Measurements from ENCODE around the gene DNM3. TPM values are rescaled to one million over a fixed set of nuclear protein-coding genes. Genes with fewer than 3 reads are reported as not detected.
"Not testable (repeated sequence)": the region's sequence is repeated elsewhere in the genome, so short reads cannot be mapped to it uniquely, and the experiment has no call there.

DNM3 gene
- total RNA-seq, 1 donor from 2014 or later: 1.1 TPM

DNA sequence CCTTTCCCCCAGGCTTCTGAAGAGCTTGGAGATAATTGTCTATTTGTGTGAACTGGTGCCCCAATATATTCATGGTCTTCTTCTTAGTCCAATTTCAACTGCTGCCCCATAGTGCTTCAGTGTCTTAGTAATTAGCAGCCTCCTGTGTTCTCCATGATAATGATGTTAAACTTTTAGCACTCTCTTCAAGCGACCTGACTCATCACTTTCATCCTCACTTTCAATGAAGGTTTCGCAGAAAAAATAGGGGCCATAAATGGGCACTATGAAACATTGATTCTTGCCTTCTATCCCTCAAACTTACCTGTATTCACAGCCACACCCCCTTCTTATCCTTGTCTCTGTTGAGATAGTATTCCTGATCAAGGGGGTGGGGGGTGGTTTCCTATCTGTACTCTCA lies 210.6 kb downstream of the DNM3 start:
- H4K20me1 ChIP-seq (ENCODE audit: low read depth): no peaks in the 10 kb centered on the region
- peaks cover 2% of the 10 kb centered on the region for H3K36me3 Mint-ChIP-seq
- no peaks in the 10 kb centered on the region for H3K9me3 Mint-ChIP-seq
- no peaks in the 10 kb centered on the region for H3K27me3 Mint-ChIP-seq (ENCODE audit: insufficient read depth, low read depth)
- no peaks in the 10 kb centered on the region for H3K4me1 ChIP-seq
- no peak overlapping the region for H3K4me2 ChIP-seq
- H3F3A ChIP-seq (ENCODE audit: low read depth): no peaks in the 10 kb centered on the region
- no peak overlapping the region for H3K4me3 Mint-ChIP-seq
- H3K27me3 ChIP-seq: no peaks in the 10 kb centered on the region
- no peak overlapping the region for H3K9ac ChIP-seq
- H3K27ac ChIP-seq: no peak overlapping the region
- no peaks in the 10 kb centered on the region for H3K79me2 ChIP-seq (ENCODE audit: low read depth)
- H3K4me1 Mint-ChIP-seq: no peaks in the 10 kb centered on the region
- no peaks in the 10 kb centered on the region for H3K9me3 ChIP-seq (ENCODE audit: low read depth)
- no peak overlapping the region for H3K27ac Mint-ChIP-seq
- H3K4me3 ChIP-seq: no peak overlapping the region
- DNase-seq (ENCODE audit: low spot score): no peak
- H3K36me3 ChIP-seq: no peaks in the 10 kb centered on the region
- TF ChIP-seq EZH2phosphoT487 (IDR thresholded peaks at IDR 0.05) (no peak), CTCF (IDR thresholded peaks at IDR 0.05) (no peak), EZH2 (IDR thresholded peaks at IDR 0.05) (no peak)
- no peak overlapping the region for H2AFZ ChIP-seq (replicated peaks)

GRCh38 chr1:172054172-172054571 lies 212.9 kb downstream of the DNM3 start:
- Histone ChIP-seq H3K4me1 (no peaks in the 10 kb centered on the region), H4K20me1 (ENCODE audit: low read depth) (no peaks in the 10 kb centered on the region), H3K4me3 (no peak overlapping the region), H3F3A (ENCODE audit: low read depth) (no peaks in the 10 kb centered on the region), H3K36me3 (no peaks in the 10 kb centered on the region), H3K27ac (no peak overlapping the region), H3K79me2 (ENCODE audit: low read depth) (no peaks in the 10 kb centered on the region), H3K27me3 (no peaks in the 10 kb centered on the region), H3K4me2 (no peak overlapping the region), H2AFZ (replicated peaks) (no peak overlapping the region), H3K9ac (no peak overlapping the region), H3K9me3 (ENCODE audit: low read depth) (no peaks in the 10 kb centered on the region)
- Mint-ChIP-seq H3K36me3 (peaks cover 2% of the 10 kb centered on the region), H3K27ac (no peak overlapping the region), H3K4me1 (no peaks in the 10 kb centered on the region), H3K27me3 (ENCODE audit: insufficient read depth, low read depth) (no peaks in the 10 kb centered on the region), H3K4me3 (no peak overlapping the region), H3K9me3 (no peaks in the 10 kb centered on the region)
- no peak for TF ChIP-seq EZH2 (IDR thresholded peaks at IDR 0.05)
- no peak for TF ChIP-seq EZH2phosphoT487 (IDR thresholded peaks at IDR 0.05)
- TF ChIP-seq CTCF (IDR thresholded peaks at IDR 0.05): no peak
- DNase-seq (ENCODE audit: low spot score): no peak

DNA sequence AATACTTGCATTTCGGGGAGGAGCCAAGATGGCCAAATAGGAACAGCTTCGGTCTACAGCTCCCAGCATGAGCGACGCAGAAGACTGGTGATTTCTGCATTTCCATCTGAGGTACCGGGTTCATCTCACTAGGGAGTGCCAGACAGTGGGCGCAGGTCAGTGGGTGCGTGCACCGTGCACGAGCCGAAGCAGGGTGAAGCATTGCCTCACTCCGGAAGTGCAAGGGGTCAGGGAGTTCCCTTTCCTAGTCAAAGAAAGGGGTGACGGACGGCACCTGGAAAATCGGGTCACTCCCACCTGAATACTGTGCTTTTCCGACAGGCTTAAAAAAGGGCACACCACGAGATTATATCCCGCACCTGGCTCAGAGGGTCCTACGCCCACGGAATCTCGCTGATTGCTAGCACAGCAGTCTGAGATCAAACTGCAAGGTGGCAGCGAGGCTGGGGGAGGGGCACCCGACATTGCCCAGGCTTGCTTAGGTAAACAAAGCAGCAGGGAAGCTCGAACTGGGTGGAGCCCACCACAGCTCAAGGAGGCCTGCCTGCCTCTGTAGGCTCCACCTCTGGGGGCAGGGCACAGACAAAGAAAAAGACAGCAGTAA lies 214.6 kb downstream of the DNM3 start:
- H3K4me3 Mint-ChIP-seq; H3K4me2 ChIP-seq; H4K20me1 ChIP-seq (ENCODE audit: low read depth); H3K4me3 ChIP-seq; H3K9ac ChIP-seq; H3K4me1 ChIP-seq; H3K27me3 Mint-ChIP-seq (ENCODE audit: insufficient read depth, low read depth); H3K27ac ChIP-seq; H3K4me1 Mint-ChIP-seq; H3K36me3 ChIP-seq; H3K27me3 ChIP-seq; H3F3A ChIP-seq (ENCODE audit: low read depth); H3K36me3 Mint-ChIP-seq; H3K9me3 Mint-ChIP-seq; H2AFZ ChIP-seq (replicated peaks); H3K9me3 ChIP-seq (ENCODE audit: low read depth); H3K27ac Mint-ChIP-seq; DNase-seq (ENCODE audit: low spot score); H3K79me2 ChIP-seq (ENCODE audit: low read depth): not testable (repeated sequence)

DNA sequence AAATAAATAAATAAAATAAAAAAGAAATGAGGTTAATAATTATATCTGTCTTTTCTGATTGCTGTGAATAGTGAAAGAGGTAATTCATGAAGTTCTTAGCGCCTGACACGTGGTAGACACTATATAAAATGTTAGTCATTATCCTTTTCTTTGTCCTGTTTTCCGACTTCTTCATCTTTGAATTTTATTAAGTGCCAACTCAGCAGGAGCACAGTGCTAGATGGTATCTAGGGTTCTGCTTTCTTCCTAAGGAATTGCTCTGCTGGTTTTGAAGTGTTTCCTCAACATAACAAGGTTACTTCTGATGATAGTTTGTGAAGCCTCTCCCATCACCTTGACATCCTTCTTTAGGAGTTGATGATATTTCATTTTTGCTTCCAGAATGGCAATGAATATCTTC lies 227.0 kb downstream of the DNM3 start:
- Mint-ChIP-seq H3K4me1 (peaks cover 2% of the 10 kb centered on the region), H3K27ac (no peak overlapping the region), H3K9me3 (no peaks in the 10 kb centered on the region), H3K27me3 (ENCODE audit: insufficient read depth, low read depth) (no peaks in the 10 kb centered on the region), H3K36me3 (no peaks in the 10 kb centered on the region), H3K4me3 (no peak overlapping the region)
- DNase-seq (ENCODE audit: low spot score): no peak
- Histone ChIP-seq H3K27me3 (no peaks in the 10 kb centered on the region), H4K20me1 (ENCODE audit: low read depth) (no peaks in the 10 kb centered on the region), H3F3A (ENCODE audit: low read depth) (no peaks in the 10 kb centered on the region), H2AFZ (replicated peaks) (no peak overlapping the region), H3K79me2 (ENCODE audit: low read depth) (no peaks in the 10 kb centered on the region), H3K4me2 (no peak overlapping the region), H3K27ac (no peak overlapping the region), H3K36me3 (no peaks in the 10 kb centered on the region), H3K9ac (no peak overlapping the region), H3K9me3 (ENCODE audit: low read depth) (no peaks in the 10 kb centered on the region), H3K4me3 (no peak overlapping the region), H3K4me1 (no peaks in the 10 kb centered on the region)
- no peak for TF ChIP-seq CTCF (IDR thresholded peaks at IDR 0.05)
- no peak for TF ChIP-seq EZH2 (IDR thresholded peaks at IDR 0.05)
- TF ChIP-seq EZH2phosphoT487 (IDR thresholded peaks at IDR 0.05): no peak

All from neural progenitor cell (in vitro differentiated cells).